A673 (cell line): ENCODE measurements around the gene NCBP2.

ENCODE experiments used
- CTCF ChIP-seq: fragments of 300-800, 200-600 bp; sonication (generic); conservative IDR thresholded peaks from 2 replicates; pipeline ENCODE4 v1.5.1; 2017; ENCODE audit warnings: low read depth, mild to moderate bottlenecking, antibody characterized with exemption, low read length, moderate library complexity, mixed read lengths
- EZH2 ChIP-seq: fragments of 200-600 bp; sonication (generic); IDR thresholded peaks from 2 replicates; pipeline ENCODE4 v1.6.1; 2017; ENCODE audit warnings: borderline replicate concordance, low read depth, mild to moderate bottlenecking, mixed read lengths, antibody characterized with exemption, low read length; ENCODE audit not compliant: poor library complexity, severe bottlenecking

- TF ChIP-seq CTCF (no peak), EZH2 (no peak)
Measured at GRCh38 chr3:196979545-196979944, 37.2 kb upstream of the NCBP2 start.
